IMR-90 (cell line): ENCODE data around the gene GLCCI1. TPM values are rescaled to one million over a fixed set of nuclear protein-coding genes. Genes with fewer than 3 reads are reported as not detected.

Experiments
- ATAC-seq: fragments of 200-7000 bp; cut with Tn5 transposase; 2 replicates; pipeline ENCODE4 v1.9.1; 2020; ENCODE audit warnings: low read depth, mild to moderate bottlenecking, moderate library complexity
- BruUV-seq: library from RNA; stranded (reverse); fragments of 400-500 nt; replicated peaks from 2 replicates; lab custom pipeline; 2021; lab: Mats Ljungman, UMichigan
- CTCF ChIA-PET: fragments of 300-600 bp; formaldehyde crosslinking; extraction: SDS; loops from one replicate; lab custom pipeline; 2021; ENCODE audit warnings: antibody characterized with exemption; lab: Yijun Ruan, JAX
- POLR2A ChIA-PET: fragments of 300-600 bp; sonication (Branson Sonifier 250); formaldehyde crosslinking; loops from one replicate; lab custom pipeline; 2022; ENCODE audit warnings: antibody characterized with exemption; ENCODE audit not compliant: unreplicated experiment; lab: Charles Lee
- DNase-seq: peaks from one replicate; pipeline ENCODE4 v3.0.0; 2013
- H2AFZ ChIP-seq: replicated peaks from 2 replicates; pipeline ENCODE3; 2013; ENCODE audit warnings: low read length, mild to moderate bottlenecking; ENCODE audit not compliant: poor library complexity
- H2AK5ac ChIP-seq: 2 replicates; pipeline ENCODE4 v1.6.1; 2013; ENCODE audit warnings: low read depth, low read length, inconsistent platforms
- H2AK9ac ChIP-seq: replicated peaks from 2 replicates; pipeline ENCODE3; 2013; ENCODE audit warnings: mild to moderate bottlenecking, low read depth, low read length, moderate library complexity; ENCODE audit not compliant: poor library complexity
- H2BK120ac ChIP-seq: 2 replicates; pipeline ENCODE4 v1.6.1; 2013; ENCODE audit warnings: low read depth, low read length, inconsistent platforms
- H2BK15ac ChIP-seq: 3 replicates; pipeline ENCODE4 v1.6.1; 2013; ENCODE audit warnings: low read depth, low read length, inconsistent platforms
- H2BK20ac ChIP-seq: 2 replicates; pipeline ENCODE4 v1.6.1; 2013; ENCODE audit warnings: low read depth, mild to moderate bottlenecking, inconsistent platforms, low read length, moderate library complexity
- H2BK5ac ChIP-seq: 2 replicates; pipeline ENCODE4 v1.6.1; 2013; ENCODE audit warnings: mild to moderate bottlenecking, low read depth, low read length, inconsistent platforms; ENCODE audit not compliant: poor library complexity, severe bottlenecking
- H3K14ac ChIP-seq: replicated peaks from 2 replicates; pipeline ENCODE4 v1.6.1; 2013; ENCODE audit warnings: low read depth, low read length, inconsistent platforms
- H3K18ac ChIP-seq: 2 replicates; pipeline ENCODE4 v1.6.1; 2013; ENCODE audit warnings: low read depth, low read length, control low read depth
- H3K23ac ChIP-seq: 2 replicates; pipeline ENCODE4 v1.6.1; 2013; ENCODE audit warnings: low read depth, low read length, inconsistent platforms
- H3K27ac ChIP-seq: 2 replicates; pipeline ENCODE4 v1.5.1; 2013; ENCODE audit warnings: mild to moderate bottlenecking, control low read depth, low read length; ENCODE audit not compliant: insufficient read depth
- H3K27me3 ChIP-seq: 2 replicates; pipeline ENCODE4 v1.6.1; 2013; ENCODE audit warnings: low read length; ENCODE audit not compliant: control insufficient read depth, insufficient read depth
- H3K36me3 ChIP-seq: 2 replicates; pipeline ENCODE4 v1.6.1; 2013; ENCODE audit warnings: low read length, mixed read lengths; ENCODE audit not compliant: control insufficient read depth, insufficient read depth
- H3K4ac ChIP-seq: 2 replicates; pipeline ENCODE4 v1.6.1; 2013; ENCODE audit warnings: low read depth, low read length, inconsistent platforms
- H3K4me1 ChIP-seq: 2 replicates; pipeline ENCODE4 v1.6.1; 2013; ENCODE audit warnings: low read length, mixed read lengths; ENCODE audit not compliant: control insufficient read depth, insufficient read depth
- H3K4me2 ChIP-seq: 2 replicates; pipeline ENCODE4 v1.6.1; 2013; ENCODE audit warnings: low read depth, mild to moderate bottlenecking, control low read depth, low read length, moderate library complexity
- H3K4me3 ChIP-seq: 2 replicates; pipeline ENCODE4 v1.5.1; 2013; ENCODE audit warnings: low read depth, mild to moderate bottlenecking, control low read depth, low read length, moderate library complexity; ENCODE audit not compliant: insufficient read depth
- H3K56ac ChIP-seq: 2 replicates; pipeline ENCODE4 v1.6.1; 2013; ENCODE audit warnings: low read length, inconsistent platforms; ENCODE audit not compliant: insufficient read depth; ENCODE audit errors: extremely low read depth
- H3K79me1 ChIP-seq, 2 experiments: 2 replicates each; pipeline ENCODE4 v1.6.1; 2013; ENCODE audit warnings: low read length in 2 of 2, inconsistent platforms in 1 of 2, low read depth in 1 of 2
- H3K9ac ChIP-seq: 2 replicates; pipeline ENCODE4 v1.6.1; 2013; ENCODE audit warnings: low read depth, low read length, control low read depth
- H3K9me1 ChIP-seq: 2 replicates; pipeline ENCODE4 v1.6.1; 2013; ENCODE audit warnings: low read length, inconsistent platforms; ENCODE audit not compliant: insufficient read depth
- H3K9me3 ChIP-seq: 2 replicates; pipeline ENCODE4 v1.6.1; 2013; ENCODE audit warnings: low read length; ENCODE audit not compliant: control insufficient read depth, insufficient read depth
- H4K20me1 ChIP-seq: 2 replicates; pipeline ENCODE4 v1.6.1; 2013; ENCODE audit warnings: low read length, inconsistent platforms; ENCODE audit not compliant: insufficient read depth
- H4K5ac ChIP-seq: 2 replicates; pipeline ENCODE4 v1.6.1; 2013; ENCODE audit warnings: mild to moderate bottlenecking, low read depth, low read length, control low read depth
- H4K8ac ChIP-seq, 2 experiments: 2 replicates each; pipeline ENCODE4 v1.6.1; 2013; ENCODE audit warnings: low read depth in 2 of 2, low read length in 2 of 2, control low read depth in 1 of 2, inconsistent platforms in 1 of 2
- H4K91ac ChIP-seq: 2 replicates; pipeline ENCODE4 v1.6.1; 2013; ENCODE audit warnings: low read depth, low read length, inconsistent platforms; ENCODE audit not compliant: insufficient read depth
- USF2 ChIP-seq: fragments of 150-350 bp; IDR thresholded peaks from 2 replicates; pipeline ENCODE4 v1.6.1; 2017; ENCODE audit warnings: mild to moderate bottlenecking, antibody characterized with exemption, low read length, low read depth
- WGBS, 2 experiments: methylation state at CpG; one replicate each; pipeline versions ENCODE4 v1.1.5 to v1.1.7; 2013; ENCODE audit warnings: missing lambda C conversion rate in 2 of 2; ENCODE audit not compliant: insufficient read length in 1 of 2; ENCODE audit errors: extremely low coverage in 2 of 2; 5-methylcytosine and 5-hydroxymethylcytosine counted together
- dilution Hi-C: fragments of 300-500 bp; cut with HindIII; formaldehyde crosslinking; loops from one replicate; pipeline ENCODE4 v1.14.3; 2018; ENCODE audit warnings: low sequenced_read_pairs; ENCODE audit not compliant: unreplicated experiment
- in situ Hi-C: fragments of 300-500 bp; cut with MboI; formaldehyde crosslinking; loops from 3 replicates; pipeline ENCODE4 v1.14.3; 2019; ENCODE audit warnings: low sequenced_read_pairs, inconsistent platforms, mixed read lengths
- intact Hi-C: fragments of 100-400 bp; cut with micrococcal nuclease; formaldehyde crosslinking; loops from 2 replicates; pipeline ENCODE4 v1.10.0; 2022
- polyA plus RNA-seq, 3 experiments: library from polyadenylated mRNA; depleted of rRNA; stranded (reverse); fragments of >200 nt; gene quantifications; 2 replicates each; pipeline ENCODE4 v1.2.3, GENCODE V29; 2012; ENCODE audit warnings: low replicate concordance in 1 of 3
- total RNA-seq: library from RNA; depleted of rRNA; stranded (reverse); fragments of >200 nt; gene quantifications from 2 replicates; pipeline ENCODE4 v1.2.3, GENCODE V29; 2012

GLCCI1 gene
- total and polyA plus RNA-seq, 2 of the 4 experiments (the other 2 are of a cell fraction): 4.1 to 6.2 TPM

GRCh38 chr7:7946486-7946885, 22.1 kb upstream of the GLCCI1 start:
- Histone ChIP-seq H2BK15ac (no peak overlapping the region), H4K5ac (no peak overlapping the region), H3K4me3 (no peak overlapping the region), H4K91ac (no peak overlapping the region), H2BK120ac (no peak overlapping the region), H3K79me1 (no peaks in the 10 kb centered on the region), H3K27ac (no peak overlapping the region), H3K4me2 (no peak overlapping the region), H3K4ac (no peak overlapping the region), H4K8ac (no peak overlapping the region), H3K9me3 (no peaks in the 10 kb centered on the region), H3K9me1 (no peaks in the 10 kb centered on the region), H2BK20ac (no peak overlapping the region), H2AK9ac (no peak overlapping the region), H3K14ac (no peak overlapping the region), H2BK5ac (no peak overlapping the region), H3K36me3 (no peaks in the 10 kb centered on the region), H2AK5ac (no peak overlapping the region), H3K9ac (no peak overlapping the region), H4K20me1 (no peaks in the 10 kb centered on the region), H3K18ac (no peak overlapping the region), H3K23ac (no peak overlapping the region), H3K4me1 (peaks cover 2% of the 10 kb centered on the region; the same call in 1 of the 2 replicates), H3K56ac (no peak overlapping the region), H2AFZ (no peak overlapping the region), H3K27me3 (no peaks in the 10 kb centered on the region)
- no peak for DNase-seq
- WGBS, 2 experiments: no CpG with 5 or more reads among the region's 3 CpGs
- no peak for ATAC-seq
- POLR2A ChIA-PET: no interaction called here
- TF ChIP-seq USF2: no peak
- BruUV-seq: no TSS peak
- in situ Hi-C loops (no loop called here), intact Hi-C loops (no loop called here), dilution Hi-C loops (no loop called here)
- CTCF ChIA-PET: no interaction called here
